Measurements from ENCODE around the gene PINLYP.
A peak's percentile ranks its signal among the peaks of the same experiment; 100 is the strongest.
"Not testable (repeated sequence)": the region's sequence is repeated elsewhere in the genome, so short reads cannot be mapped to it uniquely, and the experiment has no call there.

The PINLYP gene

GRCh38 chr19:43581467-43581866 is 5.9 kb downstream of the PINLYP start:
- DNase-seq, result no peak
- no peaks in the 10 kb centered on the region for H3K27me3 ChIP-seq (replicated peaks in 2 of 5; ENCODE audit: control insufficient read depth in 4 of 5, insufficient read depth in 5 of 5, low read length in 4 of 5)
- peaks cover 0 to 6% (median 1%) of the 10 kb centered on the region in 4 experiments for H3K36me3 ChIP-seq (ENCODE audit: control insufficient read depth in 4 of 4, insufficient read depth in 4 of 4, low read length in 3 of 4)
- no peak overlapping the region for H3K4me3 ChIP-seq (ENCODE audit: control insufficient read depth in 1 of 7, extremely low read depth in 1 of 7, insufficient read depth in 4 of 7, low read depth in 2 of 7, low read length in 6 of 7)
- ChIA-PET POLR2A (interaction anchor here (1.2 kb wide), 1 partner anchor 14 kb away, joined by 3 read pairs; the partner anchor contains the start of gene IRGQ), CTCF (interaction anchor here (1.9 to 4.3 kb wide), 2 partner anchors 13 to 26 kb away, joined by 6 to 15 read pairs; no protein-coding TSS in a partner anchor)
- no peak overlapping the region for H3K27ac ChIP-seq (ENCODE audit: insufficient read depth in 1 of 2, low read depth in 1 of 2, low read length in 2 of 2, poor library complexity in 1 of 2, severe bottlenecking in 2 of 2)
- WGBS (ENCODE audit: insufficient coverage), result 51% methylated on average over 6 of the region's 7 CpGs
- H3K9me3 ChIP-seq (ENCODE audit: control extremely low read depth in 1 of 5, control insufficient read depth in 4 of 5, insufficient read depth in 2 of 5, low read depth in 1 of 5, low read length in 4 of 5), result no peaks in the 10 kb centered on the region
- peaks cover 0 to 28% (median 22%) of the 10 kb centered on the region in 4 experiments for H3K4me1 ChIP-seq (ENCODE audit: control extremely low read depth in 1 of 4, control insufficient read depth in 4 of 4, insufficient read depth in 4 of 4, low read length in 3 of 4)

GRCh38 chr19:43582495-43582894 is 6.9 kb downstream of the PINLYP start:
- CTCF ChIA-PET, result interaction anchor here (1.9 to 4.3 kb wide), 2 partner anchors 12 to 27 kb away, joined by 6 to 15 read pairs; no protein-coding TSS in a partner anchor
- no peaks in the 10 kb centered on the region for H3K27me3 ChIP-seq (replicated peaks in 2 of 5; ENCODE audit: control insufficient read depth in 4 of 5, insufficient read depth in 5 of 5, low read length in 4 of 5)
- no peak overlapping the region for H3K27ac ChIP-seq (ENCODE audit: insufficient read depth in 1 of 2, low read depth in 1 of 2, low read length in 2 of 2, poor library complexity in 1 of 2, severe bottlenecking in 2 of 2)
- H3K9me3 ChIP-seq (ENCODE audit: control extremely low read depth in 1 of 5, control insufficient read depth in 4 of 5, insufficient read depth in 2 of 5, low read depth in 1 of 5, low read length in 4 of 5), result no peaks in the 10 kb centered on the region
- peaks cover 0 to 27% (median 21%) of the 10 kb centered on the region in 4 experiments for H3K4me1 ChIP-seq (ENCODE audit: control extremely low read depth in 1 of 4, control insufficient read depth in 4 of 4, insufficient read depth in 4 of 4, low read length in 3 of 4)
- no peak for DNase-seq
- WGBS (ENCODE audit: insufficient coverage), result 100% methylated on average over 1 of the region's 2 CpGs
- POLR2A ChIA-PET, result interaction anchor here (0.6 to 1.2 kb wide), 2 partner anchors 13 to 148 kb away, joined by 3 to 9 read pairs; partner anchors contain the start of gene IRGQ
- H3K4me3 ChIP-seq (ENCODE audit: control insufficient read depth in 1 of 7, extremely low read depth in 1 of 7, insufficient read depth in 4 of 7, low read depth in 2 of 7, low read length in 6 of 7), result no peak overlapping the region
- peaks cover 0 to 9% (median 1%) of the 10 kb centered on the region in 4 experiments for H3K36me3 ChIP-seq (ENCODE audit: control insufficient read depth in 4 of 4, insufficient read depth in 4 of 4, low read length in 3 of 4)

- no peaks in the 10 kb centered on the region for H3K9me3 ChIP-seq (ENCODE audit: control extremely low read depth in 1 of 5, control insufficient read depth in 4 of 5, insufficient read depth in 2 of 5, low read depth in 1 of 5, low read length in 4 of 5)
- H3K4me3 ChIP-seq (ENCODE audit: control insufficient read depth in 1 of 7, extremely low read depth in 1 of 7, insufficient read depth in 4 of 7, low read depth in 2 of 7, low read length in 6 of 7), result no peak overlapping the region
- no peak overlapping the region for H3K27ac ChIP-seq (ENCODE audit: insufficient read depth in 1 of 2, low read depth in 1 of 2, low read length in 2 of 2, poor library complexity in 1 of 2, severe bottlenecking in 2 of 2)
- H3K36me3 ChIP-seq (ENCODE audit: control insufficient read depth in 4 of 4, insufficient read depth in 4 of 4, low read length in 3 of 4), result peaks cover 0 to 9% (median 3%) of the 10 kb centered on the region in 4 experiments
- WGBS (ENCODE audit: insufficient coverage), result no CpG with 5 or more reads among the region's 1 CpG
- peaks cover 0 to 25% (median 21%) of the 10 kb centered on the region in 4 experiments for H3K4me1 ChIP-seq (ENCODE audit: control extremely low read depth in 1 of 4, control insufficient read depth in 4 of 4, insufficient read depth in 4 of 4, low read length in 3 of 4)
- CTCF ChIA-PET, result interaction anchor here (1.0 to 1.4 kb wide), 4 partner anchors 10 to 29 kb away, joined by 3 to 9 read pairs (median 7); no protein-coding TSS in a partner anchor
- no peaks in the 10 kb centered on the region for H3K27me3 ChIP-seq (replicated peaks in 2 of 5; ENCODE audit: control insufficient read depth in 4 of 5, insufficient read depth in 5 of 5, low read length in 4 of 5)
- POLR2A ChIA-PET, result interaction anchor here (0.9 kb wide), 1 partner anchor 22 kb away, joined by 3 read pairs; no protein-coding TSS in a partner anchor
- no peak for DNase-seq
Measured at GRCh38 chr19:43584484-43584883, 8.9 kb downstream of the PINLYP start.

- WGBS (ENCODE audit: insufficient coverage), result 96% methylated on average over 2 of the region's 2 CpGs
- ChIA-PET CTCF (interaction anchor here (14.7 kb wide), 1 partner anchor 28 kb away, joined by 247 read pairs; no protein-coding TSS in a partner anchor), POLR2A (interaction anchor here (0.5 kb wide), 1 partner anchor 1280 kb away, joined by 3 read pairs; no protein-coding TSS in a partner anchor)
- Histone ChIP-seq H3K27me3 (replicated peaks in 2 of 5; ENCODE audit: control insufficient read depth in 4 of 5, insufficient read depth in 5 of 5, low read length in 4 of 5) (no peaks in the 10 kb centered on the region), H3K36me3 (ENCODE audit: control insufficient read depth in 4 of 4, insufficient read depth in 4 of 4, low read length in 3 of 4) (peaks cover 0 to 9% (median 3%) of the 10 kb centered on the region in 4 experiments), H3K4me3 (ENCODE audit: control insufficient read depth in 1 of 7, extremely low read depth in 1 of 7, insufficient read depth in 4 of 7, low read depth in 2 of 7, low read length in 6 of 7) (no peak overlapping the region), H3K4me1 (ENCODE audit: control extremely low read depth in 1 of 4, control insufficient read depth in 4 of 4, insufficient read depth in 4 of 4, low read length in 3 of 4) (peaks cover 0 to 19% (median 12%) of the 10 kb centered on the region in 4 experiments), H3K9me3 (ENCODE audit: control extremely low read depth in 1 of 5, control insufficient read depth in 4 of 5, insufficient read depth in 2 of 5, low read depth in 1 of 5, low read length in 4 of 5) (no peaks in the 10 kb centered on the region), H3K27ac (ENCODE audit: insufficient read depth in 1 of 2, low read depth in 1 of 2, low read length in 2 of 2, poor library complexity in 1 of 2, severe bottlenecking in 2 of 2) (no peak overlapping the region)
- DNase-seq, result no peak
Measured at GRCh38 chr19:43586346-43586745, 10.7 kb downstream of the PINLYP start.

- H3K9me3 ChIP-seq (ENCODE audit: control extremely low read depth in 1 of 5, control insufficient read depth in 4 of 5, insufficient read depth in 2 of 5, low read depth in 1 of 5, low read length in 4 of 5); H3K27me3 ChIP-seq (replicated peaks in 2 of 5; ENCODE audit: control insufficient read depth in 4 of 5, insufficient read depth in 5 of 5, low read length in 4 of 5); DNase-seq; POLR2A ChIA-PET; H3K4me3 ChIP-seq (ENCODE audit: control insufficient read depth in 1 of 7, extremely low read depth in 1 of 7, insufficient read depth in 4 of 7, low read depth in 2 of 7, low read length in 6 of 7); H3K27ac ChIP-seq (ENCODE audit: insufficient read depth in 1 of 2, low read depth in 1 of 2, low read length in 2 of 2, poor library complexity in 1 of 2, severe bottlenecking in 2 of 2): not testable (repeated sequence)
- Histone ChIP-seq H3K36me3 (ENCODE audit: control insufficient read depth in 4 of 4, insufficient read depth in 4 of 4, low read length in 3 of 4) (peaks cover 0 to 12% (median 5%) of the 10 kb centered on the region in 4 experiments), H3K4me1 (ENCODE audit: control extremely low read depth in 1 of 4, control insufficient read depth in 4 of 4, insufficient read depth in 4 of 4, low read length in 3 of 4) (peaks cover 0 to 13% (median 7%) of the 10 kb centered on the region in 4 experiments)
- CTCF ChIA-PET, result interaction anchor here (14.7 kb wide), 1 partner anchor 28 kb away, joined by 247 read pairs; no protein-coding TSS in a partner anchor
- 87% methylated on average over 3 of the region's 3 CpGs for WGBS (ENCODE audit: insufficient coverage)
Measured at GRCh38 chr19:43587029-43587428, 11.4 kb downstream of the PINLYP start.

GRCh38 chr19:43589277-43589676 is 13.7 kb downstream of the PINLYP start:
- no peak for DNase-seq
- CTCF ChIA-PET, result interaction anchor here (1.0 to 14.7 kb wide), 5 partner anchors 15 to 53 kb away, joined by 3 to 247 read pairs (median 5); no protein-coding TSS in a partner anchor
- POLR2A ChIA-PET, result interaction anchor here (0.6 kb wide), 1 partner anchor 28 kb away, joined by 3 read pairs; no protein-coding TSS in a partner anchor
- Histone ChIP-seq H3K36me3 (ENCODE audit: control insufficient read depth in 4 of 4, insufficient read depth in 4 of 4, low read length in 3 of 4) (peaks cover 0 to 28% (median 20%) of the 10 kb centered on the region in 4 experiments), H3K9me3 (ENCODE audit: control extremely low read depth in 1 of 5, control insufficient read depth in 4 of 5, insufficient read depth in 2 of 5, low read depth in 1 of 5, low read length in 4 of 5) (no peaks in the 10 kb centered on the region), H3K27me3 (replicated peaks in 2 of 5; ENCODE audit: control insufficient read depth in 4 of 5, insufficient read depth in 5 of 5, low read length in 4 of 5) (no peaks in the 10 kb centered on the region), H3K4me3 (ENCODE audit: control insufficient read depth in 1 of 7, extremely low read depth in 1 of 7, insufficient read depth in 4 of 7, low read depth in 2 of 7, low read length in 6 of 7) (no peak overlapping the region), H3K27ac (ENCODE audit: insufficient read depth in 1 of 2, low read depth in 1 of 2, low read length in 2 of 2, poor library complexity in 1 of 2, severe bottlenecking in 2 of 2) (no peak overlapping the region), H3K4me1 (ENCODE audit: control extremely low read depth in 1 of 4, control insufficient read depth in 4 of 4, insufficient read depth in 4 of 4, low read length in 3 of 4) (peaks cover 0 to 9% (median 6%) of the 10 kb centered on the region in 4 experiments)
- 100% methylated on average over 1 of the region's 5 CpGs for WGBS (ENCODE audit: insufficient coverage)

- 53% methylated on average over 6 of the region's 6 CpGs for WGBS (ENCODE audit: insufficient coverage)
- peaks cover 0 to 28% (median 20%) of the 10 kb centered on the region in 4 experiments for H3K36me3 ChIP-seq (ENCODE audit: control insufficient read depth in 4 of 4, insufficient read depth in 4 of 4, low read length in 3 of 4)
Measured at GRCh38 chr19:43589678-43590077, 14.1 kb downstream of the PINLYP start.

More at GRCh38 chr19:43589678-43590077, 14.1 kb downstream of the PINLYP start:
- Histone ChIP-seq H3K4me1 (ENCODE audit: control extremely low read depth in 1 of 4, control insufficient read depth in 4 of 4, insufficient read depth in 4 of 4, low read length in 3 of 4) (peaks cover 0 to 13% (median 8%) of the 10 kb centered on the region in 4 experiments), H3K27ac (ENCODE audit: insufficient read depth in 1 of 2, low read depth in 1 of 2, low read length in 2 of 2, poor library complexity in 1 of 2, severe bottlenecking in 2 of 2) (no peak overlapping the region), H3K4me3 (ENCODE audit: control insufficient read depth in 1 of 7, extremely low read depth in 1 of 7, insufficient read depth in 4 of 7, low read depth in 2 of 7, low read length in 6 of 7) (no peak overlapping the region), H3K27me3 (replicated peaks in 2 of 5; ENCODE audit: control insufficient read depth in 4 of 5, insufficient read depth in 5 of 5, low read length in 4 of 5) (no peaks in the 10 kb centered on the region), H3K9me3 (ENCODE audit: control extremely low read depth in 1 of 5, control insufficient read depth in 4 of 5, insufficient read depth in 2 of 5, low read depth in 1 of 5, low read length in 4 of 5) (no peaks in the 10 kb centered on the region)
- peak in 2 of 3 donors; percentile 48 to 55 for DNase-seq
- POLR2A ChIA-PET, result interaction anchor here (0.6 kb wide), 2 partner anchors 27 to 35 kb away, joined by 3 read pairs; no protein-coding TSS in a partner anchor
- CTCF ChIA-PET, result interaction anchor here (1.0 to 14.7 kb wide), 4 partner anchors 17 to 54 kb away, joined by 3 to 247 read pairs (median 8); no protein-coding TSS in a partner anchor
